Vagina (tissue), 2 donors: ENCODE data around the gene TSPAN4. TPM values are rescaled to one million over a fixed set of nuclear protein-coding genes. Genes with fewer than 3 reads are reported as not detected.

Source experiments
- DNase-seq, 2 donors: peaks; one replicate each; pipeline ENCODE4 v3.0.0-alpha.2; 2017; ENCODE audit errors: extremely low spot score in 2 of 2
- H3K27ac ChIP-seq: fragments of 200-600 bp; sonication (generic); one replicate; pipeline ENCODE4 v1.5.1; 2019
- H3K27me3 ChIP-seq: fragments of 200-600 bp; sonication (generic); one replicate; pipeline ENCODE4 v1.5.1; 2019
- H3K36me3 ChIP-seq, 2 donors: fragments of 200-600 bp; sonication (generic); one replicate each; pipeline ENCODE4 v1.5.1; 2017 to 2019
- H3K4me1 ChIP-seq: fragments of 200-600 bp; sonication (generic); one replicate; pipeline ENCODE4 v1.5.1; 2019
- H3K4me3 ChIP-seq, 2 donors: fragments of 200-600 bp; sonication (generic); 1 replicate in 1 of 2; 2 replicates in 1 of 2; pipeline ENCODE4 v1.5.1; 2016 to 2019
- H3K9me3 ChIP-seq: fragments of 200-600 bp; sonication (generic); one replicate; pipeline ENCODE4 v1.5.1; 2019
- POLR2A ChIP-seq, 2 donors: fragments of 450-650 bp; IDR thresholded peaks; one replicate each; pipeline ENCODE4 v1.6.1; 2017; ENCODE audit warnings: antibody characterized with exemption in 2 of 2, mild to moderate bottlenecking in 2 of 2, moderate library complexity in 2 of 2
- POLR2AphosphoS5 ChIP-seq, 2 donors: sonication (generic); formaldehyde crosslinking; IDR thresholded peaks; one replicate each; pipeline ENCODE4 v1.9.0; 2017; ENCODE audit warnings: antibody characterized with exemption in 2 of 2, mild to moderate bottlenecking in 2 of 2, low read depth in 1 of 2; ENCODE audit not compliant: insufficient read depth in 1 of 2
- intact Hi-C: fragments of 100-400 bp; cut with DNase I; formaldehyde crosslinking; loops from one replicate; pipeline ENCODE4 v1.15.1; 2023
- total RNA-seq: library from RNA; depleted of rRNA; stranded (reverse); fragments of >200 nt; gene quantifications from one replicate; pipeline ENCODE4 v1.2.3, GENCODE V29; 2016
- TF ChIP-seq, protein P1 (sequence below), 3 experiments: fragments of 450-650 bp in 2 of 3; fragments of 200-600 bp in 1 of 3; sonication (generic) in 1 of 3; IDR thresholded peaks; one replicate each; pipeline ENCODE4 v1.5.1; 2017 to 2019; ENCODE audit warnings: antibody characterized with exemption in 3 of 3, mild to moderate bottlenecking in 2 of 3, moderate library complexity in 2 of 3

TSPAN4 gene
- total RNA-seq, 1 donor from 2014 or later, result 99.0 TPM

- Histone ChIP-seq H3K36me3 (no peaks in the 10 kb centered on the region), H3K4me1 (no peaks in the 10 kb centered on the region)
- intact Hi-C loops, result no loop called here
Observed at GRCh38 chr11:883527-883926, 40.9 kb downstream of the TSPAN4 start.

DNA sequence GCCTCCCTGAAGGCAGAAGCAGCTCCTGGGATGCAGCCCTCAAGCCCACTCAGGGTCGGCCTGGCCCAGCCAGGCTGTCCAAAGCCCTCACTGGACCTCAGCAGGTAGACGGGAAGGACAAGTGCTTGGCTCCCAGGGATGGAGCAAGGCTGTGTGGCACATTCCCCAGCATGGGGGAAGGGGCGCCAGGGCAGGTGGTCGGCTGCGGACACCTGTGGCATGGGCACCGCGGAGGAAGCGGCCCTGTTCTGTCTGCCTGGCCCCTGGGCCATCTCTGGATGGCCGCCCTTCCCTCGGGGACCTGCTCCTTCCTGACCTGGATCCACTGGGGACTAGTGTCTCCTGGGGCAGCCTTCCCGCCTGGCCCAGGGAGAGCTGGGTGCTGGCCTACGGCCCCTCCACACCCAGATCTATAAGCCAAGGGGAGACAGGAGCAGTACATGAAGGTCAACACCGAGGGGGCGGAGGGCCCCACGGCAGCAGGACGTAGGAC lies 42.0 kb downstream of the TSPAN4 start:
- Histone ChIP-seq H3K27me3 (no peaks in the 10 kb centered on the region), H3K27ac (no peak overlapping the region), H3K36me3 (no peaks in the 10 kb centered on the region), H3K9me3 (no peaks in the 10 kb centered on the region), H3K4me1 (no peaks in the 10 kb centered on the region), H3K4me3 (no peak overlapping the region)
- no peak for DNase-seq
- intact Hi-C loops, result no loop called here
- TF ChIP-seq, protein P1, sequence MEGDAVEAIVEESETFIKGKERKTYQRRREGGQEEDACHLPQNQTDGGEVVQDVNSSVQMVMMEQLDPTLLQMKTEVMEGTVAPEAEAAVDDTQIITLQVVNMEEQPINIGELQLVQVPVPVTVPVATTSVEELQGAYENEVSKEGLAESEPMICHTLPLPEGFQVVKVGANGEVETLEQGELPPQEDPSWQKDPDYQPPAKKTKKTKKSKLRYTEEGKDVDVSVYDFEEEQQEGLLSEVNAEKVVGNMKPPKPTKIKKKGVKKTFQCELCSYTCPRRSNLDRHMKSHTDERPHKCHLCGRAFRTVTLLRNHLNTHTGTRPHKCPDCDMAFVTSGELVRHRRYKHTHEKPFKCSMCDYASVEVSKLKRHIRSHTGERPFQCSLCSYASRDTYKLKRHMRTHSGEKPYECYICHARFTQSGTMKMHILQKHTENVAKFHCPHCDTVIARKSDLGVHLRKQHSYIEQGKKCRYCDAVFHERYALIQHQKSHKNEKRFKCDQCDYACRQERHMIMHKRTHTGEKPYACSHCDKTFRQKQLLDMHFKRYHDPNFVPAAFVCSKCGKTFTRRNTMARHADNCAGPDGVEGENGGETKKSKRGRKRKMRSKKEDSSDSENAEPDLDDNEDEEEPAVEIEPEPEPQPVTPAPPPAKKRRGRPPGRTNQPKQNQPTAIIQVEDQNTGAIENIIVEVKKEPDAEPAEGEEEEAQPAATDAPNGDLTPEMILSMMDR (IDR thresholded peaks at IDR 0.05), result no peak
- TF ChIP-seq POLR2A (IDR thresholded peaks at IDR 0.05), result no peak
- no peak for TF ChIP-seq POLR2AphosphoS5 (IDR thresholded peaks at IDR 0.05; ENCODE audit: insufficient read depth in 1 of 2, low read depth in 1 of 2)

More at GRCh38 chr11:883527-883926, 40.9 kb downstream of the TSPAN4 start:
- DNase-seq, result no peak
- H3K9me3 ChIP-seq, result no peaks in the 10 kb centered on the region
- no peak overlapping the region for H3K27ac ChIP-seq
- no peak for TF ChIP-seq POLR2AphosphoS5 (IDR thresholded peaks at IDR 0.05; ENCODE audit: insufficient read depth in 1 of 2, low read depth in 1 of 2)
- TF ChIP-seq POLR2A (IDR thresholded peaks at IDR 0.05), result no peak
- no peaks in the 10 kb centered on the region for H3K27me3 ChIP-seq
- no peak overlapping the region for H3K4me3 ChIP-seq

GRCh38 chr11:886568-886967 lies 43.9 kb downstream of the TSPAN4 start:
- DNase-seq, result no peak
- no peaks in the 10 kb centered on the region for H3K36me3 ChIP-seq
- no peak overlapping the region for H3K4me3 ChIP-seq
- intact Hi-C loops, result no loop called here
- no peaks in the 10 kb centered on the region for H3K27me3 ChIP-seq
- no peaks in the 10 kb centered on the region for H3K9me3 ChIP-seq
- no peaks in the 10 kb centered on the region for H3K4me1 ChIP-seq
- no peak overlapping the region for H3K27ac ChIP-seq
- TF ChIP-seq POLR2A (IDR thresholded peaks at IDR 0.05) (no peak), POLR2AphosphoS5 (IDR thresholded peaks at IDR 0.05; ENCODE audit: insufficient read depth in 1 of 2, low read depth in 1 of 2) (no peak)
- TF ChIP-seq, protein P1 (IDR thresholded peaks at IDR 0.05), result no peak

GRCh38 chr11:887589-887988 lies 44.9 kb downstream of the TSPAN4 start:
- no peaks in the 10 kb centered on the region for H3K27me3 ChIP-seq
- H3K4me1 ChIP-seq, result no peaks in the 10 kb centered on the region
- TF ChIP-seq, protein P1 (IDR thresholded peaks at IDR 0.05), result no peak
- TF ChIP-seq POLR2AphosphoS5 (IDR thresholded peaks at IDR 0.05; ENCODE audit: insufficient read depth in 1 of 2, low read depth in 1 of 2) (no peak), POLR2A (IDR thresholded peaks at IDR 0.05) (no peak)
- no peaks in the 10 kb centered on the region for H3K9me3 ChIP-seq
- no peak for DNase-seq
- intact Hi-C loops, result no loop called here
- H3K27ac ChIP-seq, result no peak overlapping the region
- H3K4me3 ChIP-seq, result no peak overlapping the region
- H3K36me3 ChIP-seq, result no peaks in the 10 kb centered on the region

GRCh38 chr11:888310-889212 lies 45.9 kb downstream of the TSPAN4 start:
- Histone ChIP-seq H3K27ac (no peak overlapping the region), H3K4me1 (no peaks in the 10 kb centered on the region), H3K9me3 (no peaks in the 10 kb centered on the region), H3K36me3 (no peaks in the 10 kb centered on the region), H3K4me3 (no peak overlapping the region), H3K27me3 (no peaks in the 10 kb centered on the region)
- DNase-seq, result no peak
- TF ChIP-seq, protein P1 (IDR thresholded peaks at IDR 0.05), result no peak
- TF ChIP-seq POLR2A (IDR thresholded peaks at IDR 0.05), result no peak
- TF ChIP-seq POLR2AphosphoS5 (IDR thresholded peaks at IDR 0.05; ENCODE audit: insufficient read depth in 1 of 2, low read depth in 1 of 2), result no peak
- intact Hi-C loops, result no loop called here
